Suprapubic skin (tissue), 4 donors: ENCODE measurements around the gene ZNF608. TPM values are rescaled to one million over a fixed set of nuclear protein-coding genes. Genes with fewer than 3 reads are reported as not detected.

ENCODE experiments used
- DNase-seq, 2 donors: peaks; one replicate each; pipeline ENCODE4 v3.0.0-alpha.2; 2019; ENCODE audit warnings: low spot score in 2 of 2
- H3K27ac ChIP-seq: fragments of 200-600 bp; sonication (generic); one replicate; pipeline ENCODE4 v1.5.1; 2019
- H3K27me3 ChIP-seq: fragments of 200-600 bp; sonication (generic); one replicate; pipeline ENCODE4 v1.5.1; 2019
- H3K36me3 ChIP-seq: fragments of 200-600 bp; sonication (generic); one replicate; pipeline ENCODE4 v1.5.1; 2019
- H3K4me1 ChIP-seq: fragments of 200-600 bp; sonication (generic); one replicate; pipeline ENCODE4 v1.5.1; 2019
- H3K4me3 ChIP-seq: fragments of 200-600 bp; sonication (generic); one replicate; pipeline ENCODE4 v1.5.1; 2019; ENCODE audit warnings: mild to moderate bottlenecking
- H3K9me3 ChIP-seq: fragments of 200-600 bp; sonication (generic); one replicate; pipeline ENCODE4 v1.5.1; 2019
- CTCF ChIP-seq, 2 donors: fragments of 200-600 bp in 1 of 2; fragments of 450-650 bp in 1 of 2; sonication (generic) in 1 of 2; IDR thresholded peaks; one replicate each; pipeline ENCODE4 v1.5.1; 2016 to 2019; ENCODE audit warnings: antibody characterized with exemption in 2 of 2, mild to moderate bottlenecking in 1 of 2, moderate library complexity in 1 of 2
- EP300 ChIP-seq: sonication (generic); formaldehyde crosslinking; IDR thresholded peaks from one replicate; pipeline ENCODE4 v1.6.1; 2017; ENCODE audit warnings: antibody characterized with exemption
- POLR2A ChIP-seq, 2 donors: fragments of 450-650 bp; IDR thresholded peaks; one replicate each; pipeline ENCODE4 v1.6.1; 2017; ENCODE audit warnings: antibody characterized with exemption in 2 of 2, mild to moderate bottlenecking in 2 of 2, moderate library complexity in 2 of 2
- POLR2AphosphoS5 ChIP-seq, 3 donors: sonication (generic); formaldehyde crosslinking; IDR thresholded peaks; one replicate each; pipeline ENCODE4 v1.6.1; 2017; ENCODE audit warnings: antibody characterized with exemption in 3 of 3
- WGBS: methylation state at CpG from one replicate; pipeline ENCODE4 v1.1.5; 2018; 5-methylcytosine and 5-hydroxymethylcytosine counted together
- total RNA-seq, 4 donors: library from RNA; depleted of rRNA; stranded (reverse); fragments of >200 nt; gene quantifications; one replicate each; pipeline ENCODE4 v1.1.0, GENCODE V29; 2016

The ZNF608 gene
- total RNA-seq, 4 donors from 2014 or later, result 3.9 to 11.9 (median 9.1) TPM

GRCh38 chr5:124703995-124704394, 42.4 kb downstream of the ZNF608 start:
- TF ChIP-seq EP300, result no peak
- no peak for TF ChIP-seq POLR2AphosphoS5 (IDR thresholded peaks at IDR 0.05)
- TF ChIP-seq POLR2A (IDR thresholded peaks at IDR 0.05), result no peak
- no peak for TF ChIP-seq CTCF (IDR thresholded peaks at IDR 0.05)
- WGBS, result 90% methylated on average over 4 of the region's 4 CpGs

GRCh38 chr5:124702525-124702924, 43.9 kb downstream of the ZNF608 start:
- Histone ChIP-seq H3K27ac (no peak overlapping the region), H3K9me3 (no peaks in the 10 kb centered on the region), H3K36me3 (no peaks in the 10 kb centered on the region), H3K4me3 (no peak overlapping the region), H3K4me1 (peaks cover 34% of the 10 kb centered on the region), H3K27me3 (no peaks in the 10 kb centered on the region)
- TF ChIP-seq POLR2AphosphoS5 (IDR thresholded peaks at IDR 0.05), result no peak
- TF ChIP-seq EP300, result no peak
- TF ChIP-seq POLR2A (IDR thresholded peaks at IDR 0.05), result no peak
- TF ChIP-seq CTCF (IDR thresholded peaks at IDR 0.05), result no peak
- WGBS, result 56% methylated on average over 2 of the region's 2 CpGs
- DNase-seq, result no peak

More at GRCh38 chr5:124703995-124704394, 42.4 kb downstream of the ZNF608 start:
- no peaks in the 10 kb centered on the region for H3K27me3 ChIP-seq
- no peaks in the 10 kb centered on the region for H3K36me3 ChIP-seq
- H3K9me3 ChIP-seq, result no peaks in the 10 kb centered on the region
- H3K27ac ChIP-seq, result no peak overlapping the region
- no peak overlapping the region for H3K4me3 ChIP-seq
- H3K4me1 ChIP-seq, result peaks cover 30% of the 10 kb centered on the region
- no peak for DNase-seq

DNA sequence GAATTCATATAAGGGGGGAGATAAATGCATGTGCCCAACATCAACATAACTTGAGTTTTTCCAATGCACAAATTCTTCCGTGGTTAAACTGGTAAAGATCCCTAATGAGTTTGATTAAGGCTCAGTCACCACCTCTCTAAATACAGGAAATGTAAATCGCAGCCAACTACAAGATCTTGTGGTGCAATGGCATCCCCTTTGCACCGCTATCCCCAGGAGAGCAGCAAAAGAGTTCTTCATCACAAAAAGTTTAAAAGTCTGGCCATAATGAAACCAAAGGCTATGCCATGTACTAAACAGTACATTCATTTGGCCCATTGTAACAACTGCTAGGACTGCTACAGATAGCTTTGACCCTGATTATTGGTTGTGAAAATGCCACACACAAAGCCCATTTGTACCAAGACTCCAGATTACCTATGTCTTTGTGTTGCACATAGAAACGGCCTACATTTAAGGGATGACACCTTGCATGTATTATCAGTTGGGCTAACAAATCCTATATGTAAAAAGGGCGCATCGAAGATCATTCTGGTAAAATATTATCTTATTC, 44.5 kb downstream of the ZNF608 start:
- Histone ChIP-seq H3K27me3 (no peaks in the 10 kb centered on the region), H3K36me3 (no peaks in the 10 kb centered on the region), H3K27ac (no peak overlapping the region), H3K4me1 (peaks cover 31% of the 10 kb centered on the region), H3K9me3 (no peaks in the 10 kb centered on the region), H3K4me3 (no peak overlapping the region)
- 81% methylated on average over 6 of the region's 6 CpGs for WGBS
- no peak for DNase-seq
- no peak for TF ChIP-seq POLR2A (IDR thresholded peaks at IDR 0.05)
- TF ChIP-seq CTCF (IDR thresholded peaks at IDR 0.05), result no peak
- no peak for TF ChIP-seq EP300
- no peak for TF ChIP-seq POLR2AphosphoS5 (IDR thresholded peaks at IDR 0.05)

- no peak overlapping the region for H3K27ac ChIP-seq
- H3K4me3 ChIP-seq, result no peak overlapping the region
- no peaks in the 10 kb centered on the region for H3K27me3 ChIP-seq
- no peak for DNase-seq
- H3K36me3 ChIP-seq, result no peaks in the 10 kb centered on the region
- WGBS, result 49% methylated on average over 9 of the region's 9 CpGs
- TF ChIP-seq POLR2A (IDR thresholded peaks at IDR 0.05) (no peak), CTCF (IDR thresholded peaks at IDR 0.05) (no peak), POLR2AphosphoS5 (IDR thresholded peaks at IDR 0.05) (no peak), EP300 (no peak)
- peaks cover 24% of the 10 kb centered on the region for H3K4me1 ChIP-seq
- no peaks in the 10 kb centered on the region for H3K9me3 ChIP-seq
These were observed 45.4 kb downstream of the ZNF608 start for GRCh38 chr5:124701016-124701415.

- no peak overlapping the region for H3K27ac ChIP-seq
- TF ChIP-seq EP300, result no peak
- TF ChIP-seq POLR2AphosphoS5 (IDR thresholded peaks at IDR 0.05), result no peak
- no peak for TF ChIP-seq CTCF (IDR thresholded peaks at IDR 0.05)
- TF ChIP-seq POLR2A (IDR thresholded peaks at IDR 0.05), result no peak
These were observed 46.1 kb downstream of the ZNF608 start for GRCh38 chr5:124700333-124700732.

More at GRCh38 chr5:124700333-124700732, 46.1 kb downstream of the ZNF608 start:
- no peaks in the 10 kb centered on the region for H3K9me3 ChIP-seq
- no peak for DNase-seq
- H3K4me3 ChIP-seq, result no peak overlapping the region
- whole genome bisulfite sequencing, result 94% methylated on average over 3 of the region's 3 CpGs
- peaks cover 24% of the 10 kb centered on the region for H3K4me1 ChIP-seq
- no peaks in the 10 kb centered on the region for H3K27me3 ChIP-seq
- no peaks in the 10 kb centered on the region for H3K36me3 ChIP-seq
